ENCODE results near the gene FPGT. TPM values are rescaled to one million over a fixed set of nuclear protein-coding genes. Genes with fewer than 3 reads are reported as not detected.
A peak's percentile ranks its signal among the peaks of the same experiment; 100 is the strongest.
"Not testable (repeated sequence)": the region's sequence is repeated elsewhere in the genome, so short reads cannot be mapped to it uniquely, and the experiment has no call there.

Gene FPGT
- total RNA-seq = 1 to 10 TPM; 4.3 to 9.4 (median 6.5) TPM
- polyA plus RNA-seq = 1 to 10 TPM; 2.7 to 9.3 (median 3.7) TPM
- long read RNA-seq, donor 1, partial matches to known transcripts = 0 of 3 reads
- long read RNA-seq, donor 1, other reads (novel, unspliced or antisense) = 0 of 3 reads
- long read RNA-seq, donor 2, transcript FPGT-202 (4 exons, 3,254 nt) = major isoform, 8 of 9 reads
- long read RNA-seq, donor 2, partial matches to known transcripts = 0 of 9 reads
- long read RNA-seq, donor 2, other reads (novel, unspliced or antisense) = 1 of 9 reads

DNA sequence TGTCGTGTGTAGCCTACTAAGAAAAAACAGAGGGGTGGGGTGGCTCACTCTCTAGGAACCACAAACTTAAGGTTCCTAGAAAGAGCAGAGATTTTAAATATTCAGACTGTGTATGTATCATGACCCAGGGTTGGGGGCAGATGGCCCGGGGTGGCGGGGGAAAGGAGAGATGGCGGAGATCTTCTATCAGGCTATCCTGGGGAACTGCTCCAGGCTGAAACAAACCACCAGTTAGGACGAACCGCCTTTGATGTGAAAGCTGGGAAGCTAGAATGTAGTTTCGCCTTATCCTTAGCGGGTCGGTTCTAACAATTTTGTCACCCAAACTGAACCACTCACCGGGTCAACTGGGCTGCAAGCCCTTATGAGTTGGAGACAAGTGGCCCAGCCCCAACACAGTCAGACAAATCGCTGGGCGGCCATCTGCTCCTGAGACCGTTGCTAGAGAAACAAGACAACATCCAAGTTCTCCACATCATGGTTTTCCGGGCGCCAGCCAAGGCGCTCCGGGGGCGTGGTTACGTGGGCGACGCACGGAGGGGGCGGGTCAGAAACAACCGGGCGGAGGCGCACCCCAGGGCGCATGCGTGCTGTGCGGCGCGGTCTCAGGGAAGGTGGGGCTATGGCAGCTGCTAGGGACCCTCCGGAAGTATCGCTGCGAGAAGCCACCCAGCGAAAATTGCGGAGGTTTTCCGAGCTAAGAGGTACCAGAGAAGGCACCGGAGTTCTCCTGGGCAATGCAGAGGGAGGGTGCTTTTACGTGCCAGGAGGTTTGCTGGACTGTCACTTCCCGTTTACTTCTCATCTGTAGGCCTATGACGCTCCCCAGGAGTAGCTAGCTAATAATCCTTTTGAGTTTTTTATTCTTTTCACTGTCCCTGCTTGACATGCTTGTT, at the start of gene FPGT, which contains the start of gene LRRIQ3:
Gene FPGT (plus strand): TSS at position 586 of the 896 bp plus-strand sequence. CDS start 37 bp downstream, at position 623.
Gene LRRIQ3 (minus strand): TSS at position 520 of the 896 bp plus-strand sequence. CDS start 14,492 bp downstream, outside the sequence.
- Histone ChIP-seq H3K36me3 (ENCODE audit: insufficient read depth in 1 of 2, low read depth in 1 of 2) (peaks cover 0 to 32% of the 10 kb centered on the region in 2 donors), H3K9me3 (no peaks in the 10 kb centered on the region), H3K4me3 (peak within 1 kb of the TSS; percentile 78), H3K4me1 (peaks cover 4% of the 10 kb centered on the region), H3K27ac (peak within 1 kb of the TSS; percentile 86), H3K27me3 (ENCODE audit: insufficient read depth in 3 of 3, low read length in 2 of 3) (no peaks in the 10 kb centered on the region)
- DNase-seq = peak; percentile 95 to 98
- intact Hi-C loops (cut with DNase I) = no loop called here
- peak; percentile 99 to 100 (median 100) for ATAC-seq
- 3% methylated on average over 38 to 41 of the region's 41 CpGs for WGBS, 3 donors
- TF ChIP-seq, protein P1, sequence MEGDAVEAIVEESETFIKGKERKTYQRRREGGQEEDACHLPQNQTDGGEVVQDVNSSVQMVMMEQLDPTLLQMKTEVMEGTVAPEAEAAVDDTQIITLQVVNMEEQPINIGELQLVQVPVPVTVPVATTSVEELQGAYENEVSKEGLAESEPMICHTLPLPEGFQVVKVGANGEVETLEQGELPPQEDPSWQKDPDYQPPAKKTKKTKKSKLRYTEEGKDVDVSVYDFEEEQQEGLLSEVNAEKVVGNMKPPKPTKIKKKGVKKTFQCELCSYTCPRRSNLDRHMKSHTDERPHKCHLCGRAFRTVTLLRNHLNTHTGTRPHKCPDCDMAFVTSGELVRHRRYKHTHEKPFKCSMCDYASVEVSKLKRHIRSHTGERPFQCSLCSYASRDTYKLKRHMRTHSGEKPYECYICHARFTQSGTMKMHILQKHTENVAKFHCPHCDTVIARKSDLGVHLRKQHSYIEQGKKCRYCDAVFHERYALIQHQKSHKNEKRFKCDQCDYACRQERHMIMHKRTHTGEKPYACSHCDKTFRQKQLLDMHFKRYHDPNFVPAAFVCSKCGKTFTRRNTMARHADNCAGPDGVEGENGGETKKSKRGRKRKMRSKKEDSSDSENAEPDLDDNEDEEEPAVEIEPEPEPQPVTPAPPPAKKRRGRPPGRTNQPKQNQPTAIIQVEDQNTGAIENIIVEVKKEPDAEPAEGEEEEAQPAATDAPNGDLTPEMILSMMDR (IDR thresholded peaks at IDR 0.05) = no peak

DNA sequence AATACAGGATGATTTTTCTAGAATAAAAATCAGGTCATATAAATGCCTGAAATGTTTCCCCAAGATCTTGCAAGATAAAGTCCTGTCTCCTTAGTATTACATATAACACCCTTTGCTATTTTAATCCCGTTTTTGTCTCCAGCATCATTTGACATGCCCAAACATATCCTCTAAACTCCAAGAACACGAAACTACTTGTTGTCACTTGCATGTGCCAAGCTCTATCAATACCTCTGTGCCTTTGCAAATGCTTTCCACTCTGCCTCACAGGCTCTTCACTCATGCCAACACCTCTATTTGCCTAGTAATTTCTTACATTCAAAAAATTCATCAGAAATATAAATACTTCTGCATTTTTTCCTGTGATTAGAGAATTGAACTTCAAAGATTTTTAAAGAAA, 38.0 kb upstream of the FPGT start:
- H3K9me3 ChIP-seq = no peaks in the 10 kb centered on the region
- DNase-seq (no peak), ATAC-seq (no peak)
- H3K27me3 ChIP-seq (ENCODE audit: insufficient read depth in 3 of 3, low read length in 2 of 3) = no peaks in the 10 kb centered on the region
- WGBS, 3 donors = 62 to 72% (median 67%) methylated on average over 2 of the region's 2 CpGs
- no peak overlapping the region for H3K4me3 ChIP-seq
- H3K36me3 ChIP-seq (ENCODE audit: insufficient read depth in 1 of 2, low read depth in 1 of 2) = no peaks in the 10 kb centered on the region
- TF ChIP-seq, protein P1 (IDR thresholded peaks at IDR 0.05) = no peak
- intact Hi-C loops (cut with DNase I) = no loop called here
- no peaks in the 10 kb centered on the region for H3K4me1 ChIP-seq
- no peak overlapping the region for H3K27ac ChIP-seq

DNA sequence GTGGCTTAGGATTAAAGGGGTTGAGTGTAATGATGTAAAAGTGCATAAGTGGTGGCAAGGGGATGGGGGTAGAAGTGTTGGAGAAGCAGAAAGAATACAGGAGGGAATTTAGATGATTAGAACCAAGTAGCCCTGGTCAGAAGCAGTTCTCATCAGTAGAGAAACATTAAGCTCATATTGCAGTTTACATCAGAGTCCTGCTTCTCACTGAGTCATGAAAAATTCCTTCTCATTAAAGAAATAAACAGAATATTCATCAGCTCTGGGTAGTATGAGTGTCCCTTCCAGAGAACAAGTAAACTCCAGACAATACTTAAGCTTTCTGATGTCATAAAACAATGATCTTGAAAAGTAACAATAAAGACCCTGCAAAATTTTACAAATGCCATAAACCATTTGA, 36.5 kb upstream of the FPGT start:
- ATAC-seq = no peak
- no peak overlapping the region for H3K4me3 ChIP-seq
- H3K36me3 ChIP-seq (ENCODE audit: insufficient read depth in 1 of 2, low read depth in 1 of 2) = no peaks in the 10 kb centered on the region
- H3K4me1 ChIP-seq = no peaks in the 10 kb centered on the region
- intact Hi-C loops (cut with DNase I) = no loop called here
- no peaks in the 10 kb centered on the region for H3K27me3 ChIP-seq (ENCODE audit: insufficient read depth in 3 of 3, low read length in 2 of 3)
- H3K27ac ChIP-seq = no peak overlapping the region
- TF ChIP-seq, protein P1 (IDR thresholded peaks at IDR 0.05) = no peak
- H3K9me3 ChIP-seq = no peaks in the 10 kb centered on the region
- no peak for DNase-seq

DNA sequence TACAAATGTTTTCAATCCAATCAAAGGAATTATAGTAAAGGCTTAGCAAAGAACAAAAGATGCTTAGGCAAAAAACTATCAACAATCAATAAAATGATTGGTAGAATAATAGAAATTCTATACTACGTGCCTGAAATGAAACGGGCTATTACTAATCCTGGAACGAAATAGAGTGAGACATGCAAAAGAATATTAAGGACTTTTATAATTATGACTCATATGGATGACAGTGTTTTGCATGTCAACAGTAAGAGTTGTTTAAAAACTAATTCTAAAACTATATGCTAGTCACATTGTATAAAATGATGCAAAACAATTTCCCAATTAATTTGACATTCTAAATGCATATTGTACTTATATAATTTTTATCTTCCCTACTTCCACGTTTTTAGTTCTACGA, 35.7 kb upstream of the FPGT start:
- Histone ChIP-seq H3K9me3 (no peaks in the 10 kb centered on the region), H3K36me3 (ENCODE audit: insufficient read depth in 1 of 2, low read depth in 1 of 2) (no peaks in the 10 kb centered on the region), H3K4me1 (no peaks in the 10 kb centered on the region), H3K27ac (no peak overlapping the region), H3K27me3 (ENCODE audit: insufficient read depth in 3 of 3, low read length in 2 of 3) (no peaks in the 10 kb centered on the region), H3K4me3 (no peak overlapping the region)
- ATAC-seq = no peak
- 69 to 75% (median 71%) methylated on average over 5 of the region's 5 CpGs for WGBS, 3 donors
- DNase-seq = no peak
- intact Hi-C loops (cut with DNase I) = no loop called here
- TF ChIP-seq, protein P1 (IDR thresholded peaks at IDR 0.05) = no peak

DNA sequence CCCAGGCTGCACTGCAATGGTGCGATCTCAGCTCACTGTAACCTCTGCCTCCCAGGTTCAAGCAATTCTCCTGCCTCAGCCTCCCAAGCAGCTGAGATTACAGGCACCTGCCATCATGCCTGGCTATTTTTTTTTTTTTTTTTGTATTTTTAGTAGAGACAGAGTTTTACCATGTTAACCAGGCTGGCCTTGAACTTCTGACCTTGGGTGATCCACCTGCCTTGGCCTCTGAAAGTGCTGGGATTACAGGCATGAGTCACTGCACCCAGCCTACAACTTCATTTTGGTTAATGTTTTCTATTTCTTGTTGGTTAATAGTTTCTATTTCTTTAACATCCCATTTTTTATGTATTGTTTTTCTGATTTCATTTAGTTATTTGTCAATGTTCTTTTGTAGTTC, 23.6 kb upstream of the FPGT start:
- intact Hi-C loops (cut with DNase I); H3K27ac ChIP-seq: not testable (repeated sequence)
- 73 to 82% (median 81%) methylated on average over 1 of the region's 1 CpG for WGBS, 3 donors

More for the DNA sequence above, 23.6 kb upstream of the FPGT start:
- not testable (repeated sequence) for H3K36me3 ChIP-seq (ENCODE audit: insufficient read depth in 1 of 2, low read depth in 1 of 2); ATAC-seq; DNase-seq; H3K4me3 ChIP-seq; H3K9me3 ChIP-seq; H3K4me1 ChIP-seq; H3K27me3 ChIP-seq (ENCODE audit: insufficient read depth in 3 of 3, low read length in 2 of 3)

All from psoas muscle (tissue), 8 donors.